Measurements from ENCODE around the gene IQSEC3. TPM values are rescaled to one million over a fixed set of nuclear protein-coding genes. Genes with fewer than 3 reads are reported as not detected.
A peak's percentile ranks its signal among the peaks of the same experiment; 100 is the strongest.

Gene IQSEC3
- total and polyA plus RNA-seq, 2 donors from 2014 or later = 1.4 to 6.9 TPM

DNA sequence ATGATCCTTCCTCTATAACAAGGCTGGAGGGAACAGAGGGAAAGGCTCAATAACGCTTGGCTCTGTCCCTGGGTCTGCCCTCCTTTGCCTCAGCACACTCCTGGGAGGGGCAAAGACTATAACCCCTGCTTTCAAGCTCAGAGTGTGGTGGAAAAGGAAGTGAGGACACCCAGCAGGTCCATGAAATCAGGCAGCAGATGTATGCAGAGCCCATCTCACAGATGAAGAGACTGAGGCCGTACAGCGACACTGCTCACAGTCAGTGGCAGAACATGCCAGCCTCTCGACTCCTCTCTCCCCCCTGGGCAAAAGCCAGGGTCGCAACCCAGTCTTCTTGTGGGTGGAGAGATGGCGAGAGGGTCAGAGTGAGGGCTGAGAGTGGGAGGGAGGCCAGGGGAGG, 107.6 kb downstream of the IQSEC3 start:
- Histone ChIP-seq H3K4me3 (ENCODE audit: low read length in 3 of 3) (no peak overlapping the region), H3K36me3 (ENCODE audit: control insufficient read depth in 2 of 3, insufficient read depth in 3 of 3, low read length in 3 of 3) (no peaks in the 10 kb centered on the region), H3K9me3 (ENCODE audit: control insufficient read depth in 2 of 3, insufficient read depth in 1 of 3, low read length in 3 of 3) (no peaks in the 10 kb centered on the region), H3K4me1 (ENCODE audit: control insufficient read depth in 2 of 3, insufficient read depth in 2 of 3, low read depth in 1 of 3, low read length in 3 of 3) (peaks cover 0 to 33% (median 24%) of the 10 kb centered on the region in 3 donors), H3K27me3 (ENCODE audit: control insufficient read depth, insufficient read depth, low read length) (no peaks in the 10 kb centered on the region), H3K9ac (ENCODE audit: low read length in 3 of 3) (no peak overlapping the region), H3K27ac (ENCODE audit: low read depth in 2 of 2, low read length in 2 of 2) (peak overlapping the region in 1 of 2 donors; percentile 23)
- DNase-seq (no peak), FAIRE-seq (no peak)
- intact Hi-C loops (cut with DNase I) = no loop called here
- TF ChIP-seq, protein P1, sequence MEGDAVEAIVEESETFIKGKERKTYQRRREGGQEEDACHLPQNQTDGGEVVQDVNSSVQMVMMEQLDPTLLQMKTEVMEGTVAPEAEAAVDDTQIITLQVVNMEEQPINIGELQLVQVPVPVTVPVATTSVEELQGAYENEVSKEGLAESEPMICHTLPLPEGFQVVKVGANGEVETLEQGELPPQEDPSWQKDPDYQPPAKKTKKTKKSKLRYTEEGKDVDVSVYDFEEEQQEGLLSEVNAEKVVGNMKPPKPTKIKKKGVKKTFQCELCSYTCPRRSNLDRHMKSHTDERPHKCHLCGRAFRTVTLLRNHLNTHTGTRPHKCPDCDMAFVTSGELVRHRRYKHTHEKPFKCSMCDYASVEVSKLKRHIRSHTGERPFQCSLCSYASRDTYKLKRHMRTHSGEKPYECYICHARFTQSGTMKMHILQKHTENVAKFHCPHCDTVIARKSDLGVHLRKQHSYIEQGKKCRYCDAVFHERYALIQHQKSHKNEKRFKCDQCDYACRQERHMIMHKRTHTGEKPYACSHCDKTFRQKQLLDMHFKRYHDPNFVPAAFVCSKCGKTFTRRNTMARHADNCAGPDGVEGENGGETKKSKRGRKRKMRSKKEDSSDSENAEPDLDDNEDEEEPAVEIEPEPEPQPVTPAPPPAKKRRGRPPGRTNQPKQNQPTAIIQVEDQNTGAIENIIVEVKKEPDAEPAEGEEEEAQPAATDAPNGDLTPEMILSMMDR (IDR thresholded peaks at IDR 0.05; ENCODE audit: borderline replicate concordance, extremely low read depth, insufficient read depth) = no peak

DNA sequence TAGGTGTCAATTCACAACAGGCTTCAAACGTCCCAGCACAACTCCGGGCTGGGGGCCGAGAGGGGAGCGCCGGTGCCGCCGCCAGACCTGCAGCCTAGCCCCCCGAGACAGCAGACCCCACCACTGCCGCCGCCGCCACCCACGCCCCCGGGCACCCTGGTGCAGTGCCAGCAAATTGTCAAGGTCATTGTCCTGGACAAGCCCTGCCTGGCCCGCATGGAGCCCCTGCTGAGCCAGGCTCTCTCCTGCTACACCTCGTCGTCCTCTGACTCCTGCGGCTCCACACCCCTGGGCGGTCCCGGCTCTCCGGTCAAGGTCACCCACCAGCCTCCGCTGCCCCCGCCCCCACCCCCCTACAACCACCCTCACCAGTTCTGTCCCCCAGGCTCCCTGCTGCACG, 108.0 kb downstream of the IQSEC3 start:
- H3K4me3 ChIP-seq (ENCODE audit: low read length in 3 of 3) = no peak overlapping the region
- FAIRE-seq (no peak), DNase-seq (no peak)
- H3K27ac ChIP-seq (ENCODE audit: low read depth in 2 of 2, low read length in 2 of 2) = peak overlapping the region in 1 of 2 donors; percentile 23
- TF ChIP-seq, protein P1 (IDR thresholded peaks at IDR 0.05; ENCODE audit: borderline replicate concordance, extremely low read depth, insufficient read depth) = no peak
- H3K4me1 ChIP-seq (ENCODE audit: control insufficient read depth in 2 of 3, insufficient read depth in 2 of 3, low read depth in 1 of 3, low read length in 3 of 3) = peaks cover 0 to 37% (median 24%) of the 10 kb centered on the region in 3 donors
- intact Hi-C loops (cut with DNase I) = no loop called here
- no peaks in the 10 kb centered on the region for H3K27me3 ChIP-seq (ENCODE audit: control insufficient read depth, insufficient read depth, low read length)
- H3K36me3 ChIP-seq (ENCODE audit: control insufficient read depth in 2 of 3, insufficient read depth in 3 of 3, low read length in 3 of 3) = no peaks in the 10 kb centered on the region
- H3K9ac ChIP-seq (ENCODE audit: low read length in 3 of 3) = no peak overlapping the region
- no peaks in the 10 kb centered on the region for H3K9me3 ChIP-seq (ENCODE audit: control insufficient read depth in 2 of 3, insufficient read depth in 1 of 3, low read length in 3 of 3)

DNA sequence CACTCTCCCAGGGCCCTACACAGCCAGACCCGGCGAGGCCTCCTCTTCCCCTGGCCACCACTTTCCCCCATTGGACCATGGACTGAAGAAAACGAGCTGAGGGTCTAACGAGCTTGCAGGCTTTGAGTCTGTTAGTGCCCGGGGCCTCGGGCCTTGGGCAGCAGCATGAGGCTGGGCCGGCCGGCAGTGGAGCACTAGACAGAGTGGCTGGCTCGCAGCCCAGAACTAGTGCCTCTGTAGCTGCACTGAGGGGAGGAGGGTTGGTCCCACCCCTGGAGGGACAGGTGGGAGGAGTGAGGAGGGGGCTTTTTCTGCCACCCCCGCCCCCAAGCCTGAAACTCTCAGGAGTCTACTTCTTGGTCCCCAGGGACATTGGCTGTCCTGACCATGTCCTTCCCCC, 108.7 kb downstream of the IQSEC3 start:
- peak overlapping the region in 1 of 3 donors; percentile 3 for H3K9ac ChIP-seq (ENCODE audit: low read length in 3 of 3)
- no peaks in the 10 kb centered on the region for H3K27me3 ChIP-seq (ENCODE audit: control insufficient read depth, insufficient read depth, low read length)
- intact Hi-C loops (cut with DNase I) = no loop called here
- DNase-seq (no peak), FAIRE-seq (no peak)
- H3K4me3 ChIP-seq (ENCODE audit: low read length in 3 of 3) = no peak overlapping the region
- H3K9me3 ChIP-seq (ENCODE audit: control insufficient read depth in 2 of 3, insufficient read depth in 1 of 3, low read length in 3 of 3) = no peaks in the 10 kb centered on the region
- TF ChIP-seq, protein P1 (IDR thresholded peaks at IDR 0.05; ENCODE audit: borderline replicate concordance, extremely low read depth, insufficient read depth) = no peak
- H3K4me1 ChIP-seq (ENCODE audit: control insufficient read depth in 2 of 3, insufficient read depth in 2 of 3, low read depth in 1 of 3, low read length in 3 of 3) = peaks cover 3 to 43% (median 30%) of the 10 kb centered on the region in 3 donors
- no peaks in the 10 kb centered on the region for H3K36me3 ChIP-seq (ENCODE audit: control insufficient read depth in 2 of 3, insufficient read depth in 3 of 3, low read length in 3 of 3)
- H3K27ac ChIP-seq (ENCODE audit: low read depth in 2 of 2, low read length in 2 of 2) = peak overlapping the region; percentile 34 to 50

DNA sequence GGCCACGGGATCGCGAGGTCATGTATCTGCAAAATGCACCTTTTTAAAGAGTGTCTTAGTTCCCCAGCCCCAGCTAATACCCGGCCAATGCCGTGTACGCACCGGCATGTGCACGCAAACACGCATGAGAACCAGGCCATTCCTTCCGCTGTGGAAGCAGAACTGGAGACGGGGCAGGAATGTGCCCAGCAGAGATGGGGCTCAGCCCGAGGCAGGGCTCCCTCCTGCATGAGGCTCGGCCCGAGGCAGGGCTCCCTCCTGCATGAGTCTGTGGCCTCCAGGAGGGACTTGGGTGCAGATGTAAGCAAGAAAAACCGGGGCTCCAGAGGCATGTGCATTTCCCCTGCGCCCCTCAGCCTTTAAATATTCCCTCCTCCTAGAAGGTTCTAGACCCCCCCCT, 109.2 kb downstream of the IQSEC3 start:
- no peaks in the 10 kb centered on the region for H3K27me3 ChIP-seq (ENCODE audit: control insufficient read depth, insufficient read depth, low read length)
- FAIRE-seq = no peak
- intact Hi-C loops (cut with DNase I) = no loop called here
- H3K9ac ChIP-seq (ENCODE audit: low read length in 3 of 3) = peak overlapping the region in 1 of 3 donors; percentile 10
- no peaks in the 10 kb centered on the region for H3K9me3 ChIP-seq (ENCODE audit: control insufficient read depth in 2 of 3, insufficient read depth in 1 of 3, low read length in 3 of 3)
- H3K27ac ChIP-seq (ENCODE audit: low read depth in 2 of 2, low read length in 2 of 2) = peak overlapping the region in 1 of 2 donors; percentile 89
- H3K4me3 ChIP-seq (ENCODE audit: low read length in 3 of 3) = no peak overlapping the region
- H3K4me1 ChIP-seq (ENCODE audit: control insufficient read depth in 2 of 3, insufficient read depth in 2 of 3, low read depth in 1 of 3, low read length in 3 of 3) = peaks cover 3 to 44% (median 31%) of the 10 kb centered on the region in 3 donors
- no peaks in the 10 kb centered on the region for H3K36me3 ChIP-seq (ENCODE audit: control insufficient read depth in 2 of 3, insufficient read depth in 3 of 3, low read length in 3 of 3)
- no peak for DNase-seq
- TF ChIP-seq, protein P1 (IDR thresholded peaks at IDR 0.05; ENCODE audit: borderline replicate concordance, extremely low read depth, insufficient read depth) = no peak

All from kidney (tissue), 14 donors.